Epithelial cell of proximal tubule (primary cell): Measurements from ENCODE around the gene CFAP57. TPM values are rescaled to one million over a fixed set of nuclear protein-coding genes. Genes with fewer than 3 reads are reported as not detected.

Source experiments
- DNase-seq: peaks from one replicate; pipeline ENCODE4 v3.0.0-alpha.2; 2011; ENCODE audit warnings: low read depth
- H3K4me3 ChIP-seq: 2 replicates; pipeline ENCODE4 v1.5.1; 2011; ENCODE audit warnings: low read depth, mild to moderate bottlenecking, low read length
- total RNA-seq: library from RNA; depleted of rRNA; stranded (reverse); fragments of >200 nt; gene quantifications from 2 replicates; pipeline ENCODE4 v1.2.3, GENCODE V29; 2015
- TF ChIP-seq, protein P1 (sequence below): conservative IDR thresholded peaks from 2 replicates; pipeline ENCODE4 v1.5.1; 2012; ENCODE audit warnings: low read depth, mild to moderate bottlenecking, low read length

Gene CFAP57
- total RNA-seq, 1 donor from 2014 or later: 0.46 TPM

DNA sequence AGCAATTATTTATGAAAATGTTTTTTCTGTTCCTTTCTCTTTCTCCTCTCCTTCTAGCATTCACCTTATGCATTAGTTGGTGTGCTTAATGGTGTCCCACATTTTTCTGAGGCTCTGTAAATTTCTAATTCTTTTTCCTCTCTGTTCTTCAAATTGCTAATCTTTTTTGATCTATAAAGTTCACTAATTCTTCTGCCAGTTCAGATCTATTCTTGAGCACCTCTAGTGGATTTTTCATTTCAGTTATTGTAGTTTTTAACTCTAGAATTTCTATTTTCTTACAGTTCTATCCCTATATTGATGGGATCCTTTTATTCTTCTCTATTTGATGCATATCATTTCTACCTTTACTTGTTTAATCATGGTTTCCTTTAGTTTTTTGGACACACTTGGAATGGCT, 22.4 kb downstream of the CFAP57 start:
- TF ChIP-seq, protein P1, sequence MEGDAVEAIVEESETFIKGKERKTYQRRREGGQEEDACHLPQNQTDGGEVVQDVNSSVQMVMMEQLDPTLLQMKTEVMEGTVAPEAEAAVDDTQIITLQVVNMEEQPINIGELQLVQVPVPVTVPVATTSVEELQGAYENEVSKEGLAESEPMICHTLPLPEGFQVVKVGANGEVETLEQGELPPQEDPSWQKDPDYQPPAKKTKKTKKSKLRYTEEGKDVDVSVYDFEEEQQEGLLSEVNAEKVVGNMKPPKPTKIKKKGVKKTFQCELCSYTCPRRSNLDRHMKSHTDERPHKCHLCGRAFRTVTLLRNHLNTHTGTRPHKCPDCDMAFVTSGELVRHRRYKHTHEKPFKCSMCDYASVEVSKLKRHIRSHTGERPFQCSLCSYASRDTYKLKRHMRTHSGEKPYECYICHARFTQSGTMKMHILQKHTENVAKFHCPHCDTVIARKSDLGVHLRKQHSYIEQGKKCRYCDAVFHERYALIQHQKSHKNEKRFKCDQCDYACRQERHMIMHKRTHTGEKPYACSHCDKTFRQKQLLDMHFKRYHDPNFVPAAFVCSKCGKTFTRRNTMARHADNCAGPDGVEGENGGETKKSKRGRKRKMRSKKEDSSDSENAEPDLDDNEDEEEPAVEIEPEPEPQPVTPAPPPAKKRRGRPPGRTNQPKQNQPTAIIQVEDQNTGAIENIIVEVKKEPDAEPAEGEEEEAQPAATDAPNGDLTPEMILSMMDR: no peak
- no peak overlapping the region for H3K4me3 ChIP-seq
- DNase-seq: no peak

- H3K4me3 ChIP-seq: no peak overlapping the region
- DNase-seq: no peak
- TF ChIP-seq, protein P1: no peak
These were observed 25.4 kb downstream of the CFAP57 start for GRCh38 chr1:43197343-43198127.

DNA sequence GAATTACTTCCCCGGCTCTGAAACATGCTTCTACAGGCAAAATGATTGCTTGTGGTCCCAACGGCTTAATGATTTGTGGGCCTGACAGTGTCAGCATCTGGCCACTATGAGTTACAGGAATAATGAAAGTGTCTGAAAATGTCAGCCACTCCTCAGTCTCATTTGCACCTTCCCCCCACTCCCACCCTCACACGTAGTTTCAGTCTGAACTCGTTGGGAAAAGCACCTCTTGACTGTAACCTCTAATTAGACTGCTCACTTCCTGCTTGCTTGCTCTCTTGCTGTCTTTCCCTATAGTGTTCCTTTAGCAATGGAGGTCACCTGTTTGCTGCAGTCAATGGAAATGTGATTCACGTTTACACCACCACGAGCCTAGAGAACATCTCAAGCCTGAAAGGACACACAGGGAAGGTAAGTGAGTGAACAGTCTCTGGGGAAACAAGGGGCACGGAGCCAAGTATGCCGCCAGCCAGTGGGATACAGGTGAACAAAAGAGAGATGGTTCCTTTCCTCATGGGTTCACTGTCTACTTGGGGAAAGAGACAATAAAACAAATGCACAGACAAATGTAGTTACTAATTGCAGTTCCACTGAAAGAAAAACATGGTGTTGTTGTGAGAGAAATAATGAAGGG, 27.1 kb downstream of the CFAP57 start:
- no peak for DNase-seq
- TF ChIP-seq, protein P1: no peak
- no peak overlapping the region for H3K4me3 ChIP-seq

GRCh38 chr1:43203859-43204258, 31.7 kb downstream of the CFAP57 start:
- TF ChIP-seq, protein P1: no peak
- H3K4me3 ChIP-seq: no peak overlapping the region
- no peak for DNase-seq

GRCh38 chr1:43204394-43204793, 32.3 kb downstream of the CFAP57 start:
- DNase-seq: no peak
- TF ChIP-seq, protein P1: no peak
- H3K4me3 ChIP-seq: no peak overlapping the region

DNA sequence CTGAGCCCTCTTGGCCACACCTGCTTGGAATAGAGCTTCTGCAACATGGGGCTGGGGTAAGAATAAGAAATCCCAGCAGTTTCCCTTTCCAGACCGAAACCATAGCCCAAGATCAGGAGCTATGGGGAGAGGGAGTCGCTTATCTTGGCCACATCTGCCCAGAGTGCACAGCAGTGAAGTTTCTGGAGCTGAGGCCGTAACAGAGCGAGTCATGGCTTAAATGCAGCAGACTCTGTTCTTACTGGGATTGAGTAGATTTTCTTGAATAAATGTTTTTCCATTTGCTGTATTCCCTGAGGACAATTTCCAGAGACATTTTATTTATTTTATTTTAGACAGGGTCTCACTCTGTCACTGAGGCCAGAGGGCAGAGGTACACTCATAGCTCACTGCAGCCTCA, 33.5 kb downstream of the CFAP57 start:
- TF ChIP-seq, protein P1: no peak
- DNase-seq: no peak
- no peak overlapping the region for H3K4me3 ChIP-seq
